Omental fat pad (tissue), 4 donors: ENCODE results near the gene ANKFY1. TPM values are rescaled to one million over a fixed set of nuclear protein-coding genes. Genes with fewer than 3 reads are reported as not detected.
"Not testable (repeated sequence)": the region's sequence is repeated elsewhere in the genome, so short reads cannot be mapped to it uniquely, and the experiment has no call there.

Experiments used
- ATAC-seq: fragments of 150-250 bp; one replicate; pipeline ENCODE4 v1.9.1; 2016; ENCODE audit warnings: mild to moderate bottlenecking, moderate library complexity; ENCODE audit not compliant: low FRiP score
- DNase-seq: peaks from one replicate; pipeline ENCODE4 v3.0.0-alpha.2; 2019; ENCODE audit warnings: low spot score
- total RNA-seq, 4 donors: library from RNA; depleted of rRNA; stranded (reverse); fragments of >200 nt; gene quantifications; one replicate each; pipeline ENCODE4 v1.1.0, GENCODE V29; 2016
- TF ChIP-seq, protein P1 (sequence below), 3 donors: fragments of 450-650 bp; IDR thresholded peaks; one replicate each; pipeline ENCODE4 v1.5.1; 2016 to 2017; ENCODE audit warnings: antibody characterized with exemption in 3 of 3, mild to moderate bottlenecking in 3 of 3, moderate library complexity in 2 of 3

Gene ANKFY1
- total RNA-seq, 4 donors from 2014 or later = 34.2 to 59.0 (median 40.6) TPM

GRCh38 chr17:4261452-4261851 is 2.3 kb downstream of the ANKFY1 start:
- DNase-seq (no peak), ATAC-seq (no peak)
- TF ChIP-seq, protein P1, sequence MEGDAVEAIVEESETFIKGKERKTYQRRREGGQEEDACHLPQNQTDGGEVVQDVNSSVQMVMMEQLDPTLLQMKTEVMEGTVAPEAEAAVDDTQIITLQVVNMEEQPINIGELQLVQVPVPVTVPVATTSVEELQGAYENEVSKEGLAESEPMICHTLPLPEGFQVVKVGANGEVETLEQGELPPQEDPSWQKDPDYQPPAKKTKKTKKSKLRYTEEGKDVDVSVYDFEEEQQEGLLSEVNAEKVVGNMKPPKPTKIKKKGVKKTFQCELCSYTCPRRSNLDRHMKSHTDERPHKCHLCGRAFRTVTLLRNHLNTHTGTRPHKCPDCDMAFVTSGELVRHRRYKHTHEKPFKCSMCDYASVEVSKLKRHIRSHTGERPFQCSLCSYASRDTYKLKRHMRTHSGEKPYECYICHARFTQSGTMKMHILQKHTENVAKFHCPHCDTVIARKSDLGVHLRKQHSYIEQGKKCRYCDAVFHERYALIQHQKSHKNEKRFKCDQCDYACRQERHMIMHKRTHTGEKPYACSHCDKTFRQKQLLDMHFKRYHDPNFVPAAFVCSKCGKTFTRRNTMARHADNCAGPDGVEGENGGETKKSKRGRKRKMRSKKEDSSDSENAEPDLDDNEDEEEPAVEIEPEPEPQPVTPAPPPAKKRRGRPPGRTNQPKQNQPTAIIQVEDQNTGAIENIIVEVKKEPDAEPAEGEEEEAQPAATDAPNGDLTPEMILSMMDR (IDR thresholded peaks at IDR 0.05) = no peak

DNA sequence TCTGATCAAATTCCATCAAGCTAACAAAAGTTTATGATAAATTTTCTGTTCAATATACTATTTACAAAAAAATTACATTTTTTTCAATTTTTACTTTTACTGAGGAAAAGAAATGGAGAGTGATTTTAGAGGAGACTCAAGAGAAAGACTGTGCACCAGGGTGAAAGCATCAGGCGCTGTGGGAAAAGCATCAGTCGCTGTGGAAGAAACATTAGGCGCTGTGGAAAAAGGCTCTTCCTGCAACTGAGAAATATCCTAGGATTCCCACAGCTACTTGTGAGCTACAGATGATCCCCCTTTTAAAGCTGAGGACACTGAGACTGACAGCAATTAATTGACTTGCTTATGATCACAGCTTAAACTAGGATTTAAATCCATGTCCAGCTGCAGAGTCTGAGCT is 4.9 kb downstream of the ANKFY1 start:
- no peak for DNase-seq
- TF ChIP-seq, protein P1 (IDR thresholded peaks at IDR 0.05) = no peak
- no peak for ATAC-seq

GRCh38 chr17:4256952-4257351 is 6.8 kb downstream of the ANKFY1 start:
- TF ChIP-seq, protein P1 (IDR thresholded peaks at IDR 0.05) = no peak
- ATAC-seq (no peak), DNase-seq (no peak)

GRCh38 chr17:4255271-4255670 is 8.5 kb downstream of the ANKFY1 start:
- DNase-seq, ATAC-seq: not testable (repeated sequence)

GRCh38 chr17:4250887-4251286 is 12.9 kb downstream of the ANKFY1 start:
- DNase-seq = no peak
- no peak for ATAC-seq
- TF ChIP-seq, protein P1 (IDR thresholded peaks at IDR 0.05) = no peak

- DNase-seq = no peak
- ATAC-seq = no peak
- TF ChIP-seq, protein P1 (IDR thresholded peaks at IDR 0.05) = no peak
Measured at GRCh38 chr17:4249452-4250029, 14.2 kb downstream of the ANKFY1 start.

- no peak for ATAC-seq
- TF ChIP-seq, protein P1 (IDR thresholded peaks at IDR 0.05) = no peak
Measured at GRCh38 chr17:4248504-4249277, 15.1 kb downstream of the ANKFY1 start.

More at GRCh38 chr17:4248504-4249277, 15.1 kb downstream of the ANKFY1 start:
- DNase-seq = no peak
